ENCODE data around the gene RPL41.

The RPL41 gene

GRCh38 chr12:56159482-56160192, 43.2 kb downstream of the RPL41 start:
- no peak for DNase-seq
- peaks cover 9% of the 10 kb centered on the region; the same call in 1 of the 2 replicates for H3K36me3 ChIP-seq (replicated peaks; ENCODE audit: insufficient read depth, low read length)
- no peaks in the 10 kb centered on the region for H3K27me3 ChIP-seq (replicated peaks; ENCODE audit: insufficient read depth, low read length)
- TF ChIP-seq EZH2 (optimal IDR thresholded peaks at IDR 0.05; ENCODE audit: low read depth, low read length) (no peak), CTCF (IDR thresholded peaks at IDR 0.05; ENCODE audit: low read length) (no peak), EZH2phosphoT487 (IDR thresholded peaks at IDR 0.05; ENCODE audit: low read length) (no peak)
- no peak overlapping the region for H2AFZ ChIP-seq (ENCODE audit: low read length)
- H3K9me3 ChIP-seq (replicated peaks; ENCODE audit: insufficient read depth, low read length), result no peaks in the 10 kb centered on the region
- peak overlapping the region; percentile 86; the same call in 1 of the 2 replicates for H3K27ac ChIP-seq (ENCODE audit: low read length)
- no peaks in the 10 kb centered on the region for H3K9me2 ChIP-seq (replicated peaks; ENCODE audit: insufficient read depth, low read length)
- H3F3A ChIP-seq (ENCODE audit: insufficient read depth, low read length), result peaks cover 49% of the 10 kb centered on the region
- H3K9ac ChIP-seq (ENCODE audit: low read length), result peak overlapping the region; percentile 90; the same call in 1 of the 2 replicates
- H3K4me2 ChIP-seq (ENCODE audit: low read depth, low read length), result peak overlapping the region; percentile 92
- H4K20me1 ChIP-seq (ENCODE audit: insufficient read depth, low read length), result peaks cover 3% of the 10 kb centered on the region; the same call in 1 of the 2 replicates
- peaks cover 18% of the 10 kb centered on the region for H3K4me1 ChIP-seq (ENCODE audit: low read length)
- H3K79me2 ChIP-seq (ENCODE audit: low read length), result peaks cover 50% of the 10 kb centered on the region
- H3K4me3 ChIP-seq (ENCODE audit: low read length), result peak overlapping the region; percentile 69

- TF ChIP-seq EZH2 (optimal IDR thresholded peaks at IDR 0.05; ENCODE audit: low read depth, low read length) (no peak), EZH2phosphoT487 (IDR thresholded peaks at IDR 0.05; ENCODE audit: low read length) (no peak), CTCF (IDR thresholded peaks at IDR 0.05; ENCODE audit: low read length) (no peak)
- Histone ChIP-seq H2AFZ (ENCODE audit: low read length) (no peak overlapping the region), H3K27ac (ENCODE audit: low read length) (no peak overlapping the region), H3K9me3 (replicated peaks; ENCODE audit: insufficient read depth, low read length) (no peaks in the 10 kb centered on the region), H3K4me3 (ENCODE audit: low read length) (peak overlapping the region; percentile 69), H3F3A (ENCODE audit: insufficient read depth, low read length) (peaks cover 49% of the 10 kb centered on the region), H3K4me2 (ENCODE audit: low read depth, low read length) (peak overlapping the region; percentile 92), H3K9ac (ENCODE audit: low read length) (peak overlapping the region; percentile 90; the same call in 1 of the 2 replicates), H4K20me1 (ENCODE audit: insufficient read depth, low read length) (peaks cover 3% of the 10 kb centered on the region; the same call in 1 of the 2 replicates), H3K4me1 (ENCODE audit: low read length) (peaks cover 18% of the 10 kb centered on the region), H3K27me3 (replicated peaks; ENCODE audit: insufficient read depth, low read length) (no peaks in the 10 kb centered on the region), H3K79me2 (ENCODE audit: low read length) (peaks cover 50% of the 10 kb centered on the region), H3K9me2 (replicated peaks; ENCODE audit: insufficient read depth, low read length) (no peaks in the 10 kb centered on the region), H3K36me3 (replicated peaks; ENCODE audit: insufficient read depth, low read length) (peaks cover 9% of the 10 kb centered on the region; the same call in 1 of the 2 replicates)
- no peak for DNase-seq
Observed at GRCh38 chr12:56160193-56160763, 43.8 kb downstream of the RPL41 start.

- Histone ChIP-seq H3K9ac (ENCODE audit: low read length) (no peak overlapping the region), H3K79me2 (ENCODE audit: low read length) (peaks cover 50% of the 10 kb centered on the region), H3K36me3 (replicated peaks; ENCODE audit: insufficient read depth, low read length) (peaks cover 9% of the 10 kb centered on the region; the same call in 1 of the 2 replicates), H2AFZ (ENCODE audit: low read length) (no peak overlapping the region), H3K4me1 (ENCODE audit: low read length) (peaks cover 18% of the 10 kb centered on the region), H3K27me3 (replicated peaks; ENCODE audit: insufficient read depth, low read length) (no peaks in the 10 kb centered on the region), H3F3A (ENCODE audit: insufficient read depth, low read length) (peaks cover 49% of the 10 kb centered on the region), H4K20me1 (ENCODE audit: insufficient read depth, low read length) (peaks cover 3% of the 10 kb centered on the region; the same call in 1 of the 2 replicates), H3K4me3 (ENCODE audit: low read length) (no peak overlapping the region), H3K27ac (ENCODE audit: low read length) (no peak overlapping the region), H3K4me2 (ENCODE audit: low read depth, low read length) (peak overlapping the region; percentile 92; the same call in 1 of the 2 replicates), H3K9me2 (replicated peaks; ENCODE audit: insufficient read depth, low read length) (no peaks in the 10 kb centered on the region), H3K9me3 (replicated peaks; ENCODE audit: insufficient read depth, low read length) (no peaks in the 10 kb centered on the region)
- TF ChIP-seq CTCF (IDR thresholded peaks at IDR 0.05; ENCODE audit: low read length), result no peak
- TF ChIP-seq EZH2phosphoT487 (IDR thresholded peaks at IDR 0.05; ENCODE audit: low read length), result no peak
- TF ChIP-seq EZH2 (optimal IDR thresholded peaks at IDR 0.05; ENCODE audit: low read depth, low read length), result no peak
- no peak for DNase-seq
Observed at GRCh38 chr12:56160894-56161689, 44.7 kb downstream of the RPL41 start.
